ENCODE measurements around the gene PIP5K1B. TPM values are rescaled to one million over a fixed set of nuclear protein-coding genes. Genes with fewer than 3 reads are reported as not detected.

The PIP5K1B gene
- total and polyA plus RNA-seq, 10 of the 15 experiments (the other 5 are each of a cell fraction or from before 2014, with no cell fraction given), result 6.8 to 16.3 (median 10.6) TPM

DNA sequence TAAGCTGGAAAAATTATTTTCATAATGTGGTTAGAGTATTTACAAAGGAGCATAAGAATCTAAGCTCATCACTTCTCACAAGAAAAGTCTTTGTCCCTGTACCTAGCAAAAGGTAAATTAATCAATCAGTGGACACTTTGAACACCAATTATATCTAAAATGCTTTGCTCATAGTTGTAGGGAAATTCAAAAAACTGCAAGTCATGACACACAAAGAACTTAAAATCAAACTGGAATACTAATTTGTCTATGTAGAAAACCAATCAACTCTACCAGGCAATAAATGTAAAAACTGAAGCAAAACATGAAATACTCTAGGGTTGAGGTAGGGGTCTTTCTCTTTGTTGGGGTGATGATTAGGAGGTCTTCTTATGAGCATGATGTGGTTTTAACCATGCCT, 173.4 kb downstream of the PIP5K1B start:
- CTCF ChIA-PET, result no interaction called here
- DNase-seq (ENCODE audit: low read depth, low spot score), result no peak
- BruUV-seq (replicated peaks), result no TSS peak
- ATAC-seq, result no peak
- POLR2A ChIA-PET, result no interaction called here
- H3K9ac ChIP-seq (ENCODE audit: control insufficient read depth, insufficient read depth, low read length), result no peak overlapping the region
- H3K4me1 ChIP-seq (ENCODE audit: control insufficient read depth, insufficient read depth, low read length), result no peaks in the 10 kb centered on the region
- intact Hi-C loops (cut with micrococcal nuclease; ENCODE audit: unreplicated experiment), result no loop called here
- H3K4me2 ChIP-seq (ENCODE audit: control insufficient read depth, insufficient read depth), result no peak overlapping the region
- H4K20me1 ChIP-seq (ENCODE audit: control insufficient read depth, insufficient read depth), result no peaks in the 10 kb centered on the region
- TF ChIP-seq FOXM1 (IDR thresholded peaks at IDR 0.05; ENCODE audit: low read depth, low read length), result no peak
- no peak for TF ChIP-seq EZH2 (IDR thresholded peaks at IDR 0.05; ENCODE audit: borderline replicate concordance, control insufficient read depth, low read depth, low read length)
- no peak for TF ChIP-seq ESRRA (IDR thresholded peaks at IDR 0.05; ENCODE audit: low read length)
- no peak for TF ChIP-seq NFYA (IDR thresholded peaks at IDR 0.05; ENCODE audit: borderline replicate concordance, low read depth, low read length)
- no peak for TF ChIP-seq SIX5 (IDR thresholded peaks at IDR 0.05; ENCODE audit: low read depth, low read length, severe bottlenecking)
- TF ChIP-seq, protein P1, sequence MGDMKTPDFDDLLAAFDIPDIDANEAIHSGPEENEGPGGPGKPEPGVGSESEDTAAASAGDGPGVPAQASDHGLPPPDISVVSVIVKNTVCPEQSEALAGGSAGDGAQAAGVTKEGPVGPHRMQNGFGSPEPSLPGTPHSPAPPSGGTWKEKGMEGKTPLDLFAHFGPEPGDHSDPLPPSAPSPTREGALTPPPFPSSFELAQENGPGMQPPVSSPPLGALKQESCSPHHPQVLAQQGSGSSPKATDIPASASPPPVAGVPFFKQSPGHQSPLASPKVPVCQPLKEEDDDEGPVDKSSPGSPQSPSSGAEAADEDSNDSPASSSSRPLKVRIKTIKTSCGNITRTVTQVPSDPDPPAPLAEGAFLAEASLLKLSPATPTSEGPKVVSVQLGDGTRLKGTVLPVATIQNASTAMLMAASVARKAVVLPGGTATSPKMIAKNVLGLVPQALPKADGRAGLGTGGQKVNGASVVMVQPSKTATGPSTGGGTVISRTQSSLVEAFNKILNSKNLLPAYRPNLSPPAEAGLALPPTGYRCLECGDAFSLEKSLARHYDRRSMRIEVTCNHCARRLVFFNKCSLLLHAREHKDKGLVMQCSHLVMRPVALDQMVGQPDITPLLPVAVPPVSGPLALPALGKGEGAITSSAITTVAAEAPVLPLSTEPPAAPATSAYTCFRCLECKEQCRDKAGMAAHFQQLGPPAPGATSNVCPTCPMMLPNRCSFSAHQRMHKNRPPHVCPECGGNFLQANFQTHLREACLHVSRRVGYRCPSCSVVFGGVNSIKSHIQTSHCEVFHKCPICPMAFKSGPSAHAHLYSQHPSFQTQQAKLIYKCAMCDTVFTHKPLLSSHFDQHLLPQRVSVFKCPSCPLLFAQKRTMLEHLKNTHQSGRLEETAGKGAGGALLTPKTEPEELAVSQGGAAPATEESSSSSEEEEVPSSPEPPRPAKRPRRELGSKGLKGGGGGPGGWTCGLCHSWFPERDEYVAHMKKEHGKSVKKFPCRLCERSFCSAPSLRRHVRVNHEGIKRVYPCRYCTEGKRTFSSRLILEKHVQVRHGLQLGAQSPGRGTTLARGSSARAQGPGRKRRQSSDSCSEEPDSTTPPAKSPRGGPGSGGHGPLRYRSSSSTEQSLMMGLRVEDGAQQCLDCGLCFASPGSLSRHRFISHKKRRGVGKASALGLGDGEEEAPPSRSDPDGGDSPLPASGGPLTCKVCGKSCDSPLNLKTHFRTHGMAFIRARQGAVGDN (IDR thresholded peaks at IDR 0.05), result no peak
- TF ChIP-seq, protein P2, sequence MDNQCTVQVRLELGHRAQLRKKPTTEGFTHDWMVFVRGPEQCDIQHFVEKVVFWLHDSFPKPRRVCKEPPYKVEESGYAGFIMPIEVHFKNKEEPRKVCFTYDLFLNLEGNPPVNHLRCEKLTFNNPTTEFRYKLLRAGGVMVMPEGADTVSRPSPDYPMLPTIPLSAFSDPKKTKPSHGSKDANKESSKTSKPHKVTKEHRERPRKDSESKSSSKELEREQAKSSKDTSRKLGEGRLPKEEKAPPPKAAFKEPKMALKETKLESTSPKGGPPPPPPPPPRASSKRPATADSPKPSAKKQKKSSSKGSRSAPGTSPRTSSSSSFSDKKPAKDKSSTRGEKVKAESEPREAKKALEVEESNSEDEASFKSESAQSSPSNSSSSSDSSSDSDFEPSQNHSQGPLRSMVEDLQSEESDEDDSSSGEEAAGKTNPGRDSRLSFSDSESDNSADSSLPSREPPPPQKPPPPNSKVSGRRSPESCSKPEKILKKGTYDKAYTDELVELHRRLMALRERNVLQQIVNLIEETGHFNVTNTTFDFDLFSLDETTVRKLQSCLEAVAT (IDR thresholded peaks at IDR 0.05), result no peak
- no peak for TF ChIP-seq LARP7 (IDR thresholded peaks at IDR 0.05)
- TF ChIP-seq RELA (IDR thresholded peaks at IDR 0.05; ENCODE audit: borderline replicate concordance, partially characterized antibody), result no peak
- TF ChIP-seq TBL1XR1 (IDR thresholded peaks at IDR 0.05; ENCODE audit: low read depth, low read length), result no peak
- in situ Hi-C loops (cut with MboI), result no loop called here
- H3K79me2 ChIP-seq (ENCODE audit: control insufficient read depth, insufficient read depth, low read length), result no peaks in the 10 kb centered on the region
- peaks cover 0 to 2% of the 10 kb centered on the region in 2 experiments; a peak in 2 of 4 replicates for H3K36me3 ChIP-seq (ENCODE audit: control insufficient read depth in 2 of 2, insufficient read depth in 2 of 2, low read length in 1 of 2)
- H2AFZ ChIP-seq (ENCODE audit: control insufficient read depth, low read depth, low read length), result no peak overlapping the region
- no peak overlapping the region for H3K27ac ChIP-seq (ENCODE audit: control insufficient read depth, insufficient read depth)
- FAIRE-seq, result no peak
- no peaks in the 10 kb centered on the region for H3K9me3 ChIP-seq (replicated peaks; ENCODE audit: control insufficient read depth, insufficient read depth, low read length)
- SMC1A ChIA-PET (ENCODE audit: uncharacterized antibody, unreplicated experiment), result no interaction called here
- RAD21 ChIA-PET (ENCODE audit: unreplicated experiment), result no interaction called here
- no peak overlapping the region for H3K4me3 ChIP-seq
- H3K27me3 ChIP-seq (replicated peaks in 1 of 2; ENCODE audit: control insufficient read depth in 2 of 2, insufficient read depth in 2 of 2, low read length in 1 of 2), result no peaks in the 10 kb centered on the region
